T follicular helper cell (primary cell): Measurements from ENCODE around the gene C19orf12.
A peak's percentile ranks its signal among the peaks of the same experiment; 100 is the strongest.
"Not testable (repeated sequence)": the region's sequence is repeated elsewhere in the genome, so short reads cannot be mapped to it uniquely, and the experiment has no call there.

Experiments used
- DNase-seq: peaks from one replicate; pipeline ENCODE4 v3.0.0-alpha.2; 2020; ENCODE audit warnings: low read depth

The C19orf12 gene

GRCh38 chr19:29676586-29676985, 38.5 kb downstream of the C19orf12 start:
- DNase-seq: no peak

GRCh38 chr19:29675650-29676186, 39.3 kb downstream of the C19orf12 start:
- DNase-seq: no peak

DNA sequence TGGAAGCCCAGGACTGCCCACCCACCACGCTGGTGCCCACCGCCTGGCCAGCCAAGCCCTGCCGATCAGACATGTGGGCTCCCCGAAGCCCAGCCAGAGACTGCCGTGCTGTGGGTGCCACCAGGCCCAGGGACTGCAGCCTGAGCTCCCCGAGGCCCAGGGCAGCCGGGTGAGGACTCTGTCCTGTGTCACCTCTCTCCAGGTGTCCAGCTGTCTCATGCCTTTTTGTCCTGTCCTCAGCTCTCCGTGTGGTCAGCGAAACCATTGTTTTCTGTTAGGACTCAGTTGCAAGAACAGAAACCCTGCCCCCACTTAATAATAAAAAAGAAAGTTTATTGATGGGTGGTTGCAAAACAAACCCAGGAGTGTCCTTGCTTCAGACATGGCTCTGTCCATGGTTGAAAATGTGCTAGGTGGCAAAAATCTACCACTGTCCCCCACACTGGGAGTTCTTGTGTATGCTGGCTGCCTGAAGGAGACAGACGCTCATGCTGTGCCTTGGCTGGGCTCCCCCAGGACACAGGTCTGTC, 39.9 kb downstream of the C19orf12 start:
- no peak for DNase-seq

GRCh38 chr19:29674374-29675119, 40.5 kb downstream of the C19orf12 start:
- no peak for DNase-seq

- no peak for DNase-seq
Measured at GRCh38 chr19:29673451-29674371, 41.4 kb downstream of the C19orf12 start.

GRCh38 chr19:29672933-29673336, 42.1 kb downstream of the C19orf12 start:
- peak; percentile 85 for DNase-seq

DNA sequence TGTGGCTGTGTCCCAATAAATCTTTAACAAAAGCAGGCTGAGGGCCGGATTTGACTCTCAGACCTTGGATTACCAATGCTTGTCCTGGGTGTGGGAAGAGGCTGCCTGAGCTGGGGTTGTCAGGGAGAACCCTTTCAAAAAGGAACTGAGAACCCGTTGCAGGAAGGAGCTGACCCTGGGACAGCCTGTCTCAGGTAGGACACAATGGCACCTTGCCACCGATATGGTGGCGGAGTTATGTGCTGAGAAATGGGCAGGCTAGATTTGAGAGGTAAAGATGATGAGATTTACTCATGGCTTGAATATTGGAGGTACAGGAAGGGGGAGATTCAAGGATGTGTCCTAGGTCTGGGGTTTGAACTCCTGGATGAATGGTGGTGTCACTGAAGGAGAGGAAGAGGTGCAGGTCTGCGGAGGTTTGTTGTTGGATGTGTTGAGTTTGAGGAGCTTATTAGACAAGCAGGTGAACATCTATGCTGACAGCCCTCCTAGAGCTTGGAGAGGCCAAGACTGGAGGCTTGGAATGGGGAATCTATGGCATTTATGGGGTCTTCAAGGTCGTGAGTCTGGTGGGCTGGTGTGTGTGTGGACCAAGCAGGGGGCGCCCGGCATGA, 42.6 kb downstream of the C19orf12 start:
- no peak for DNase-seq

- peak; percentile 75 for DNase-seq
Measured at GRCh38 chr19:29671393-29672160, 43.5 kb downstream of the C19orf12 start.

GRCh38 chr19:29671026-29671392, 44.1 kb downstream of the C19orf12 start:
- DNase-seq: not testable (repeated sequence)

DNA sequence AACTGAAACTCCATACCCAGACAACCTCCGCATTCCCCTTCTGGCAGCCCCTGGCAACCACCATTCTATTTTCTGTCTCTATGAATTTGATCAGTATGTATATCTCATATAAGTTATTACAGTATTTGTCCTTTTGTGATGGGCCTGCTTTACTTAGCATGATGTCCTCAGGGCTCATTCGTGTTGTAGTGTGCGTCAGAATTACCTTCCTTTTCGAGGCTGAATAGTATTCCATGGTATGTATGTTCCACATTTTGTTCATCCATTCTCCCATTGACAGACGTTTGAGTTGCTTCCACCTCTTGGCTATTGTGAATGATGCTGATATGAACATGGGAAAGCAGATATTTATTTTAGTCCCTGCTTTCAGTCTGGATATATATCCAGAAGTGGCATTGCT, 44.8 kb downstream of the C19orf12 start:
- no peak for DNase-seq

DNA sequence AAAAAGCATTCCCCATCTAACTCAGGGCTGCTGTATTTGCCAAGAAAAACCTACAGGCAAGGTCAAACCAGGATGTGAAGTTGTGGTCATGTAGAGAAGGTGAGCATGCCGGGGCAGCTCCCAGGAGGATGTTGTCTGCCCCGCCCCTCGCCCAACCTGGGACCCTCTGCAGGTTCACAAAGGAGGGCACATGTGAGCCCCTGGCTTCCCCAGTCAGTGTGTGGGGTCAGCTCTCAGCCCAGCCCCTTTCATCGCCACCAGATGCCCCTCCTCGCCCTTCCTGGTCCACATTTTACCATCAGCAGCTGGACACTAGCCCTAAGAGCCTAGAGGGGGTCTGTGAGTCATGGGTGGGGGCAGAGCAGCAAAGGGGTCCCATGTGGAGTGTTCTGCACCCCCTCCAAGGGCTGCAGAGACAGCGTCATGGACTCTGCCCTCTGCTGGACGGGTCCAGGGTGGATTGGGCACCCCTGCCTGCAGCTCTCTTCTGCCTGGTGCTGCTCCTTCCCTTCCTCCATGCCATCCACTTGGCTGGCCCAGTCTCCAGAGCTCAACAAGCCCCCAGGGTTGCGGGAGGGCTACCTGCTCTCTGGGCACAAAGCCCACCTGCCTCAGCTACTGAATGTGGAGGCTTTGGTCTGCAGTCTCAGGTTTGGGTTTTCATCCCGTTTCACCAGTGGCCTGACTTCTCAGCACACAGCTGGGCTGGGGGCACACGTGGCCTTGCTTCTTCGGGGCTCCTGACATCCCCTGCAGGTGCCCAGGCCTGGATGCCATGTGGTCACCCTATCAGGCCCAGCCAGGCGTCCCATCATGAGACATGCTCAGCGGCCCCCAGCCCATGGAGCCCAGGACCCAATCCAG, 46.1 kb downstream of the C19orf12 start:
- DNase-seq: no peak

DNA sequence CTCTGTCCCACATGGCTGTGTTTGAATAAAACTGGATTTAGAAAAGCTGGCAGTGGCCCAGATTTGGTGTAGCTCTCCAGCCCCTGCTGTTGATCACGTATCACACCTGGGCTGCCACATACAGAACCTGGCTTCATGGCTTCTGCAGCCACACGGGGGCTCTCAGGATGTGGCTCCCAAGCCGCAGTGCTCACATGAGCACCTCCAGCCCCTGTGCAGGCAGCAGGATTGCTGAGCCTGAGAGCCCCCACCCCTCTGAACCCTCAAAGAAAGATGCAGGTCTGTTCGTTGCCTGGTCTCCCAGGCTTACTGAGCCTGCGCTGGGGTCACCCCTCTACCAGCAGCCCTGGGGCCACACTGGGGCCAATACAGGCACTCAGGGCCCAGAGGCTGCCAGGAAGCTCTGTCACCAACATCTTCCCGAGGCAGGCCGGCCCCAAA, 47.1 kb downstream of the C19orf12 start:
- peak; percentile 53 for DNase-seq

GRCh38 chr19:29667387-29667783, 47.7 kb downstream of the C19orf12 start:
- DNase-seq: no peak

GRCh38 chr19:29666578-29667386, 48.3 kb downstream of the C19orf12 start:
- no peak for DNase-seq

- no peak for DNase-seq
Measured at GRCh38 chr19:29665826-29666577, 49.1 kb downstream of the C19orf12 start.

DNA sequence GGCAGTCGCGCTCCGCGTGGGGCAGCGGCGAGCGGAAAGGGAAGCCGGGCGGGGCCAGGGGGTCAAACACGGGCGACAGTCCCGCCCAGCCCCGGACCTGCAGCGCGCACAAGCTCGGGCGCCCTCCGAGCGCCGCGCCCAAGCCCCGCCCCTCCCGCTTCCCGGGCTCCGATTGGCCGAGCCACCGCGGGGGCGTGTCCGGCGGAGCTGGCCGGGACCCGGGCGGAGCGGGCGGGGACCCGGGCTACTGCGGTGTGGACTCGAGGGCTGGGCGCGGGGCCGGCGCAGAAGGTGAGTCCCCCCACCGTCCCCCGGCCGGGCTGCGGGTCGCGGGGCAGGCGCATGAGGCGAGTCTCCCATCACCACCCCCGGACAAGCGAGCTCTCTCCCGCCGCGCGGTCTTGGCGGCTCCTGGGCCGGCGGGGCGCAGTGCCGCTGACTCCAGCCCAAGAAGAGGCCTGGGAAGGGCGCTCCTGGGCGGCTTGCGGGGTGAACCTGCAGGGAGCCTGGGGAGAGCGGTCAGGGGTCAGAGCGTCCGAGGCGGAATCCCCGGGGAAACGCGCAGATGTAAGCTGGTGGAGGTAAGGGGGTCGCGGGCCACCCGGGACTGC, 49.7 kb downstream of the C19orf12 start, which contains the start of gene PLEKHF1:
PLEKHF1 (plus strand) TSS at position 247 of the 611 bp plus-strand sequence. CDS start 8,379 bp downstream, outside the sequence.
- peak; percentile 71 for DNase-seq

- no peak for DNase-seq
Measured at GRCh38 chr19:29664753-29665214, 50.3 kb downstream of the C19orf12 start.
